K562 (cell line): ENCODE results near the gene GPR142.

Experiments
- ARID1B ChIP-seq: fragments of 450-650 bp; IDR thresholded peaks from 2 replicates; pipeline ENCODE4 v1.6.1; 2016; ENCODE audit warnings: antibody characterized with exemption, mild to moderate bottlenecking, inconsistent platforms
- EP400 ChIP-seq: fragments of 450-650 bp; IDR thresholded peaks from 2 replicates; pipeline ENCODE4 v1.6.1; 2017; ENCODE audit warnings: antibody characterized with exemption, mild to moderate bottlenecking, moderate library complexity
- FOXK1 ChIP-seq: sonication (generic); formaldehyde crosslinking; IDR thresholded peaks from 2 replicates; pipeline ENCODE4 v1.8.0; 2022; ENCODE audit warnings: missing genetic modification reagents, mild to moderate bottlenecking, borderline replicate concordance
- HMBOX1 ChIP-seq: sonication (generic); IDR thresholded peaks from 2 replicates; pipeline ENCODE4 v1.6.1; 2016
- HMG20A ChIP-seq: fragments of 450-650 bp; formaldehyde crosslinking; conservative IDR thresholded peaks from 2 replicates; pipeline ENCODE4 v1.4.0; 2020; ENCODE audit warnings: mild to moderate bottlenecking, mixed read lengths
- HMGN3 ChIP-seq: IDR thresholded peaks from 2 replicates; pipeline ENCODE4 v1.6.1; 2011; ENCODE audit warnings: borderline replicate concordance, low read depth, mild to moderate bottlenecking, mixed read lengths, low read length; ENCODE audit not compliant: insufficient read length; ENCODE audit errors: extremely low read depth
- KAT7 ChIP-seq: sonication (generic); formaldehyde crosslinking; IDR thresholded peaks from 2 replicates; pipeline ENCODE4 v1.8.0; 2022; ENCODE audit warnings: missing genetic modification reagents, mild to moderate bottlenecking, borderline replicate concordance
- MAX ChIP-seq: sonication (generic); formaldehyde crosslinking; IDR thresholded peaks from 2 replicates; pipeline ENCODE4 v1.9.0; 2022; ENCODE audit warnings: mild to moderate bottlenecking, missing genetic modification reagents
- RAD21 ChIP-seq, 2 experiments: fragments of 250-450 bp in 1 of 2; fragments of 450-650 bp in 1 of 2; sonication (Bioruptor Pico) in 1 of 2; formaldehyde crosslinking in 1 of 2; IDR thresholded peaks in 1 of 2; conservative IDR thresholded peaks in 1 of 2; 2 replicates each; pipeline versions ENCODE4 v1.4.0 to v1.8.0; 2020 to 2022; ENCODE audit warnings: mild to moderate bottlenecking in 2 of 2, moderate library complexity in 1 of 2
- SFPQ ChIP-seq: fragments of 200-400 bp; formaldehyde crosslinking; IDR thresholded peaks from 2 replicates; pipeline ENCODE4 v1.6.1; 2017; ENCODE audit warnings: mild to moderate bottlenecking, low read depth, low read length, moderate library complexity
- TCF7L2 ChIP-seq: fragments of 150-350 bp; IDR thresholded peaks from 2 replicates; pipeline ENCODE4 v1.6.1; 2016; ENCODE audit warnings: low read depth, mild to moderate bottlenecking, low read length, moderate library complexity
- TFE3 ChIP-seq: fragments of 450-650 bp; formaldehyde crosslinking; IDR thresholded peaks from 2 replicates; pipeline ENCODE4 v1.4.0; 2020; ENCODE audit warnings: mild to moderate bottlenecking, mixed read lengths
- THAP12 ChIP-seq: fragments of 250-450 bp; sonication (Bioruptor Pico); IDR thresholded peaks from 2 replicates; pipeline ENCODE4 v1.9.0; 2021; ENCODE audit warnings: mild to moderate bottlenecking, inconsistent platforms
- ZNF140 ChIP-seq: fragments of 250-450 bp; sonication (Bioruptor Pico); IDR thresholded peaks from 2 replicates; pipeline ENCODE4 v1.8.0; 2021; ENCODE audit warnings: moderate library complexity, mild to moderate bottlenecking, inconsistent platforms

GRCh38 chr17:74396567-74396966 is 29.3 kb downstream of the GPR142 start:
- no peak for TF ChIP-seq HMG20A
- no peak for TF ChIP-seq EP400
- TF ChIP-seq MAX: no peak
- no peak for TF ChIP-seq HMGN3
- no peak for TF ChIP-seq RAD21 (CRISPR knock-in tag; conservative IDR thresholded peaks at IDR 0.05 in 1 of 2, IDR thresholded peaks at IDR 0.05 in 1 of 2)
- no peak for TF ChIP-seq SFPQ
- no peak for TF ChIP-seq HMBOX1
- TF ChIP-seq TFE3 (CRISPR knock-in tag): no peak
- no peak for TF ChIP-seq FOXK1
- no peak for TF ChIP-seq ZNF140
- TF ChIP-seq KAT7 (CRISPR knock-in tag): no peak
- no peak for TF ChIP-seq TCF7L2
- TF ChIP-seq THAP12: no peak
- TF ChIP-seq ARID1B: no peak
